ENCODE results near the gene FRMPD2.

FRMPD2 gene

GRCh38 chr10:48302515-48303476, 28.3 kb upstream of the FRMPD2 start:
- no peak overlapping the region for H3K9ac ChIP-seq (ENCODE audit: low read depth, low read length)
- no peak overlapping the region for H3K4me3 ChIP-seq (ENCODE audit: low read depth, low read length)
- peaks cover 6% of the 10 kb centered on the region for H3K4me1 ChIP-seq (ENCODE audit: control insufficient read depth, insufficient read depth, low read length)
- no peaks in the 10 kb centered on the region for H3K36me3 ChIP-seq (ENCODE audit: control insufficient read depth, insufficient read depth, low read length)
- H3K27me3 ChIP-seq (ENCODE audit: control insufficient read depth, insufficient read depth, low read length): no peaks in the 10 kb centered on the region
- no peaks in the 10 kb centered on the region for H3K9me3 ChIP-seq (ENCODE audit: control insufficient read depth, insufficient read depth, low read length)

- H3K36me3 ChIP-seq (ENCODE audit: control insufficient read depth, insufficient read depth, low read length): no peaks in the 10 kb centered on the region
- H3K9ac ChIP-seq (ENCODE audit: low read depth, low read length): no peak overlapping the region
- H3K9me3 ChIP-seq (ENCODE audit: control insufficient read depth, insufficient read depth, low read length): no peaks in the 10 kb centered on the region
- no peak overlapping the region for H3K4me3 ChIP-seq (ENCODE audit: low read depth, low read length)
- H3K4me1 ChIP-seq (ENCODE audit: control insufficient read depth, insufficient read depth, low read length): no peaks in the 10 kb centered on the region
- H3K27me3 ChIP-seq (ENCODE audit: control insufficient read depth, insufficient read depth, low read length): no peaks in the 10 kb centered on the region
Measured at GRCh38 chr10:48300556-48300955, 26.1 kb upstream of the FRMPD2 start.

- H3K9me3 ChIP-seq (ENCODE audit: control insufficient read depth, insufficient read depth, low read length): no peaks in the 10 kb centered on the region
- H3K27me3 ChIP-seq (ENCODE audit: control insufficient read depth, insufficient read depth, low read length): no peaks in the 10 kb centered on the region
- H3K9ac ChIP-seq (ENCODE audit: low read depth, low read length): no peak overlapping the region
- H3K4me1 ChIP-seq (ENCODE audit: control insufficient read depth, insufficient read depth, low read length): no peaks in the 10 kb centered on the region
- no peaks in the 10 kb centered on the region for H3K36me3 ChIP-seq (ENCODE audit: control insufficient read depth, insufficient read depth, low read length)
- no peak overlapping the region for H3K4me3 ChIP-seq (ENCODE audit: low read depth, low read length)
Measured at GRCh38 chr10:48299692-48300091, 25.2 kb upstream of the FRMPD2 start.

GRCh38 chr10:48299066-48299465, 24.6 kb upstream of the FRMPD2 start:
- Histone ChIP-seq H3K4me3 (ENCODE audit: low read depth, low read length) (no peak overlapping the region), H3K4me1 (ENCODE audit: control insufficient read depth, insufficient read depth, low read length) (no peaks in the 10 kb centered on the region), H3K9ac (ENCODE audit: low read depth, low read length) (no peak overlapping the region), H3K27me3 (ENCODE audit: control insufficient read depth, insufficient read depth, low read length) (no peaks in the 10 kb centered on the region), H3K9me3 (ENCODE audit: control insufficient read depth, insufficient read depth, low read length) (no peaks in the 10 kb centered on the region), H3K36me3 (ENCODE audit: control insufficient read depth, insufficient read depth, low read length) (no peaks in the 10 kb centered on the region)

- Histone ChIP-seq H3K9ac (ENCODE audit: low read depth, low read length) (no peak overlapping the region), H3K4me1 (ENCODE audit: control insufficient read depth, insufficient read depth, low read length) (no peaks in the 10 kb centered on the region), H3K36me3 (ENCODE audit: control insufficient read depth, insufficient read depth, low read length) (no peaks in the 10 kb centered on the region), H3K27me3 (ENCODE audit: control insufficient read depth, insufficient read depth, low read length) (no peaks in the 10 kb centered on the region), H3K4me3 (ENCODE audit: low read depth, low read length) (no peak overlapping the region), H3K9me3 (ENCODE audit: control insufficient read depth, insufficient read depth, low read length) (no peaks in the 10 kb centered on the region)
Measured at GRCh38 chr10:48296576-48297098, 22.1 kb upstream of the FRMPD2 start.

- no peaks in the 10 kb centered on the region for H3K36me3 ChIP-seq (ENCODE audit: control insufficient read depth, insufficient read depth, low read length)
- no peaks in the 10 kb centered on the region for H3K27me3 ChIP-seq (ENCODE audit: control insufficient read depth, insufficient read depth, low read length)
- H3K9ac ChIP-seq (ENCODE audit: low read depth, low read length): no peak overlapping the region
- no peak overlapping the region for H3K4me3 ChIP-seq (ENCODE audit: low read depth, low read length)
- H3K4me1 ChIP-seq (ENCODE audit: control insufficient read depth, insufficient read depth, low read length): no peaks in the 10 kb centered on the region
- H3K9me3 ChIP-seq (ENCODE audit: control insufficient read depth, insufficient read depth, low read length): no peaks in the 10 kb centered on the region
Measured at GRCh38 chr10:48294431-48294830, 19.9 kb upstream of the FRMPD2 start.

GRCh38 chr10:48292616-48293015, 18.1 kb upstream of the FRMPD2 start:
- H3K9me3 ChIP-seq (ENCODE audit: control insufficient read depth, insufficient read depth, low read length): no peaks in the 10 kb centered on the region
- H3K4me3 ChIP-seq (ENCODE audit: low read depth, low read length): no peak overlapping the region
- no peak overlapping the region for H3K9ac ChIP-seq (ENCODE audit: low read depth, low read length)
- no peaks in the 10 kb centered on the region for H3K36me3 ChIP-seq (ENCODE audit: control insufficient read depth, insufficient read depth, low read length)
- no peaks in the 10 kb centered on the region for H3K27me3 ChIP-seq (ENCODE audit: control insufficient read depth, insufficient read depth, low read length)
- no peaks in the 10 kb centered on the region for H3K4me1 ChIP-seq (ENCODE audit: control insufficient read depth, insufficient read depth, low read length)

- H3K4me3 ChIP-seq (ENCODE audit: low read depth, low read length): no peak overlapping the region
- H3K27me3 ChIP-seq (ENCODE audit: control insufficient read depth, insufficient read depth, low read length): no peaks in the 10 kb centered on the region
- no peak overlapping the region for H3K9ac ChIP-seq (ENCODE audit: low read depth, low read length)
- no peaks in the 10 kb centered on the region for H3K4me1 ChIP-seq (ENCODE audit: control insufficient read depth, insufficient read depth, low read length)
- H3K36me3 ChIP-seq (ENCODE audit: control insufficient read depth, insufficient read depth, low read length): no peaks in the 10 kb centered on the region
- H3K9me3 ChIP-seq (ENCODE audit: control insufficient read depth, insufficient read depth, low read length): no peaks in the 10 kb centered on the region
Measured at GRCh38 chr10:48291190-48291589, 16.7 kb upstream of the FRMPD2 start.

- no peaks in the 10 kb centered on the region for H3K36me3 ChIP-seq (ENCODE audit: control insufficient read depth, insufficient read depth, low read length)
- H3K4me3 ChIP-seq (ENCODE audit: low read depth, low read length): no peak overlapping the region
- no peaks in the 10 kb centered on the region for H3K27me3 ChIP-seq (ENCODE audit: control insufficient read depth, insufficient read depth, low read length)
- H3K4me1 ChIP-seq (ENCODE audit: control insufficient read depth, insufficient read depth, low read length): no peaks in the 10 kb centered on the region
- H3K9ac ChIP-seq (ENCODE audit: low read depth, low read length): no peak overlapping the region
- no peaks in the 10 kb centered on the region for H3K9me3 ChIP-seq (ENCODE audit: control insufficient read depth, insufficient read depth, low read length)
Measured at GRCh38 chr10:48290286-48290685, 15.8 kb upstream of the FRMPD2 start.

- no peaks in the 10 kb centered on the region for H3K36me3 ChIP-seq (ENCODE audit: control insufficient read depth, insufficient read depth, low read length)
- no peaks in the 10 kb centered on the region for H3K27me3 ChIP-seq (ENCODE audit: control insufficient read depth, insufficient read depth, low read length)
- H3K4me1 ChIP-seq (ENCODE audit: control insufficient read depth, insufficient read depth, low read length): no peaks in the 10 kb centered on the region
- no peaks in the 10 kb centered on the region for H3K9me3 ChIP-seq (ENCODE audit: control insufficient read depth, insufficient read depth, low read length)
- no peak overlapping the region for H3K4me3 ChIP-seq (ENCODE audit: low read depth, low read length)
- no peak overlapping the region for H3K9ac ChIP-seq (ENCODE audit: low read depth, low read length)
Measured at GRCh38 chr10:48289501-48290238, 15.2 kb upstream of the FRMPD2 start.

GRCh38 chr10:48288661-48289060, 14.2 kb upstream of the FRMPD2 start:
- Histone ChIP-seq H3K9me3 (ENCODE audit: control insufficient read depth, insufficient read depth, low read length) (no peaks in the 10 kb centered on the region), H3K9ac (ENCODE audit: low read depth, low read length) (no peak overlapping the region), H3K27me3 (ENCODE audit: control insufficient read depth, insufficient read depth, low read length) (no peaks in the 10 kb centered on the region), H3K4me1 (ENCODE audit: control insufficient read depth, insufficient read depth, low read length) (no peaks in the 10 kb centered on the region), H3K36me3 (ENCODE audit: control insufficient read depth, insufficient read depth, low read length) (no peaks in the 10 kb centered on the region), H3K4me3 (ENCODE audit: low read depth, low read length) (no peak overlapping the region)
